Thymus (tissue), 11 donors: ENCODE data around the gene ACAP1. TPM values are rescaled to one million over a fixed set of nuclear protein-coding genes. Genes with fewer than 3 reads are reported as not detected.

Source experiments
- DNase-seq, 9 donors: peaks; one replicate each; pipeline ENCODE4 v3.0.0-alpha.2; 2013; ENCODE audit warnings: low spot score in 9 of 9, low read depth in 6 of 9, missing footprints in 1 of 9
- H3K27ac ChIP-seq, 2 donors: one replicate each; pipeline ENCODE4 v1.5.1; 2013; ENCODE audit warnings: control low read depth in 1 of 2, low read depth in 1 of 2, low read length in 1 of 2, mild to moderate bottlenecking in 1 of 2, moderate library complexity in 1 of 2
- H3K27me3 ChIP-seq, 2 donors: one replicate each; pipeline ENCODE4 v1.5.1; 2013; ENCODE audit warnings: low read length in 1 of 2; ENCODE audit not compliant: control insufficient read depth in 2 of 2, insufficient read depth in 1 of 2
- H3K36me3 ChIP-seq, 2 donors: one replicate each; pipeline ENCODE4 v1.5.1; 2013; ENCODE audit warnings: low read length in 1 of 2, mild to moderate bottlenecking in 1 of 2, moderate library complexity in 1 of 2; ENCODE audit not compliant: control insufficient read depth in 2 of 2, insufficient read depth in 2 of 2
- H3K4me1 ChIP-seq, 2 donors: one replicate each; pipeline ENCODE4 v1.5.1; 2013; ENCODE audit warnings: low read length in 2 of 2; ENCODE audit not compliant: control insufficient read depth in 2 of 2, insufficient read depth in 2 of 2
- H3K4me3 ChIP-seq, 2 donors: one replicate each; pipeline ENCODE4 v1.5.1; 2013; ENCODE audit warnings: low read length in 2 of 2, control low read depth in 1 of 2, mild to moderate bottlenecking in 1 of 2
- H3K9me3 ChIP-seq, 2 donors: one replicate each; pipeline ENCODE4 v1.5.1; 2013; ENCODE audit warnings: low read length in 1 of 2, mild to moderate bottlenecking in 1 of 2; ENCODE audit not compliant: control insufficient read depth in 2 of 2, insufficient read depth in 1 of 2
- WGBS: extraction: QIAGEN DNeasy Blood & Tissue Kit; methylation state at CpG from one replicate; pipeline ENCODE4 v1.1.7; 2013; 5-methylcytosine and 5-hydroxymethylcytosine counted together
- polyA plus RNA-seq: library from polyadenylated mRNA; stranded (reverse); fragments of 200-250 nt; gene quantifications from one replicate; pipeline ENCODE4 v1.2.3, GENCODE V29; 2013
- total RNA-seq: library from RNA; stranded (reverse); fragments of 120-200 nt; gene quantifications from one replicate; pipeline ENCODE4 v1.2.4, GENCODE V29; 2013
- donor health status: healthy.

Gene ACAP1
- total and polyA plus RNA-seq, 2 donors, result 167 to 364 TPM

GRCh38 chr17:7315570-7316235 lies 20.6 kb upstream of the ACAP1 start:
- H3K4me1 ChIP-seq, result peaks cover 11 to 18% of the 10 kb centered on the region in 2 donors
- H3K9me3 ChIP-seq, result no peaks in the 10 kb centered on the region
- 47% methylated on average over 30 of the region's 30 CpGs for WGBS
- H3K4me3 ChIP-seq, result peak overlapping the region; percentile 62 to 82
- no peak for DNase-seq
- H3K27me3 ChIP-seq, result no peaks in the 10 kb centered on the region
- peaks cover 50 to 69% of the 10 kb centered on the region in 2 donors for H3K36me3 ChIP-seq
- peak overlapping the region; percentile 84 to 98 for H3K27ac ChIP-seq

- DNase-seq, result no peak
- 97% methylated on average over 16 of the region's 16 CpGs for WGBS
- H3K9me3 ChIP-seq, result no peaks in the 10 kb centered on the region
- no peak overlapping the region for H3K27ac ChIP-seq
- H3K4me1 ChIP-seq, result peaks cover 11 to 18% of the 10 kb centered on the region in 2 donors
- peaks cover 54 to 70% of the 10 kb centered on the region in 2 donors for H3K36me3 ChIP-seq
- no peaks in the 10 kb centered on the region for H3K27me3 ChIP-seq
- H3K4me3 ChIP-seq, result no peak overlapping the region
These were observed 19.0 kb upstream of the ACAP1 start for GRCh38 chr17:7317161-7317803.

GRCh38 chr17:7318121-7318860 lies 18.0 kb upstream of the ACAP1 start:
- H3K27me3 ChIP-seq, result no peaks in the 10 kb centered on the region
- H3K4me1 ChIP-seq, result peaks cover 11 to 18% of the 10 kb centered on the region in 2 donors
- WGBS, result over 99% methylated on average over 13 of the region's 13 CpGs
- H3K9me3 ChIP-seq, result no peaks in the 10 kb centered on the region
- H3K27ac ChIP-seq, result no peak overlapping the region
- H3K36me3 ChIP-seq, result peaks cover 54 to 70% of the 10 kb centered on the region in 2 donors
- no peak overlapping the region for H3K4me3 ChIP-seq
- DNase-seq, result no peak

GRCh38 chr17:7321466-7321865 lies 14.9 kb upstream of the ACAP1 start:
- no peak for DNase-seq
- no peak overlapping the region for H3K27ac ChIP-seq
- H3K27me3 ChIP-seq, result no peaks in the 10 kb centered on the region
- H3K4me3 ChIP-seq, result no peak overlapping the region
- no peaks in the 10 kb centered on the region for H3K9me3 ChIP-seq
- no peaks in the 10 kb centered on the region for H3K4me1 ChIP-seq
- 97% methylated on average over 15 of the region's 15 CpGs for WGBS
- peaks cover 81 to 86% of the 10 kb centered on the region in 2 donors for H3K36me3 ChIP-seq

GRCh38 chr17:7322520-7323194 lies 13.7 kb upstream of the ACAP1 start:
- no peaks in the 10 kb centered on the region for H3K27me3 ChIP-seq
- H3K4me3 ChIP-seq, result no peak overlapping the region
- no peak overlapping the region for H3K27ac ChIP-seq
- DNase-seq, result no peak
- no peaks in the 10 kb centered on the region for H3K9me3 ChIP-seq
- 98% methylated on average over 22 of the region's 22 CpGs for WGBS
- H3K4me1 ChIP-seq, result peaks cover 0 to 2% of the 10 kb centered on the region in 2 donors
- H3K36me3 ChIP-seq, result peaks cover 78 to 81% of the 10 kb centered on the region in 2 donors

GRCh38 chr17:7323731-7324437 lies 12.4 kb upstream of the ACAP1 start:
- no peaks in the 10 kb centered on the region for H3K9me3 ChIP-seq
- H3K27ac ChIP-seq, result no peak overlapping the region
- H3K4me1 ChIP-seq, result peaks cover 5 to 14% of the 10 kb centered on the region in 2 donors
- peak in 3 of 9 donors; percentile 47 to 63 (median 49) for DNase-seq
- H3K4me3 ChIP-seq, result no peak overlapping the region
- WGBS, result 76% methylated on average over 39 of the region's 39 CpGs
- no peaks in the 10 kb centered on the region for H3K27me3 ChIP-seq
- peaks cover 65 to 68% of the 10 kb centered on the region in 2 donors for H3K36me3 ChIP-seq

- WGBS, result 93% methylated on average over 3 of the region's 3 CpGs
- no peak for DNase-seq
- Histone ChIP-seq H3K27me3 (no peaks in the 10 kb centered on the region), H3K4me1 (peaks cover 5 to 14% of the 10 kb centered on the region in 2 donors), H3K4me3 (no peak overlapping the region), H3K9me3 (no peaks in the 10 kb centered on the region), H3K27ac (no peak overlapping the region), H3K36me3 (peaks cover 62 to 66% of the 10 kb centered on the region in 2 donors)
These were observed 11.9 kb upstream of the ACAP1 start for GRCh38 chr17:7324438-7324779.

GRCh38 chr17:7325031-7325528 lies 11.2 kb upstream of the ACAP1 start:
- H3K36me3 ChIP-seq, result peaks cover 62 to 65% of the 10 kb centered on the region in 2 donors
- H3K4me3 ChIP-seq, result no peak overlapping the region
- no peaks in the 10 kb centered on the region for H3K27me3 ChIP-seq
- no peak overlapping the region for H3K27ac ChIP-seq
- DNase-seq, result no peak
- H3K4me1 ChIP-seq, result peaks cover 5 to 19% of the 10 kb centered on the region in 2 donors
- H3K9me3 ChIP-seq, result no peaks in the 10 kb centered on the region
- WGBS, result 96% methylated on average over 19 of the region's 19 CpGs
